ENCODE results near the gene ARHGAP44. TPM values are rescaled to one million over a fixed set of nuclear protein-coding genes. Genes with fewer than 3 reads are reported as not detected.

ARHGAP44 gene
- total and polyA plus RNA-seq, 2 of the 4 experiments (the other 2 are of a cell fraction), result 0.54 to 1.0 TPM

DNA sequence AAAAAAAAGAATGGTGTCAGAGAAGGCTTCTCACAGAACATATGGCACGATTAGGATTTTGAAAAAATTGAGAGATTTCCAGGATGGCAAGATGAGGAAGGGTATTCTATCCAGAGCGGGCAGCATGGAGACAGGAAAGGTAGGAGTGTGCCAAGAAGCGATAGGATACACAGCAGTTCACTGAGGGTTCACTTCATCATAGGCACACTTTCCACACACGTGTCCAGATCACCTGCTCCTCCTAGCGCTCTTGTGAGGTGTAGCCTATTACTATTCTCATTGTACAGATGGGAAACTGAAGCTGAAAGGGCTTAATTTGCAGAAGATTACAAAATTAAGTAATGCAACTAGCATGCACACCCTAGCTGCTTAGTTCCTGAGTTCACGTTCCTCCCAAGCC lies 234.7 kb downstream of the ARHGAP44 start:
- Histone ChIP-seq H3K27ac (ENCODE audit: insufficient read depth, low read length) (no peak overlapping the region), H4K8ac (ENCODE audit: low read depth in 2 of 2, low read length in 2 of 2) (no peak overlapping the region), H3K4me1 (ENCODE audit: control insufficient read depth, insufficient read depth, low read length) (no peaks in the 10 kb centered on the region), H3K18ac (ENCODE audit: low read depth, low read length) (no peak overlapping the region), H3K9me1 (ENCODE audit: insufficient read depth, low read length) (peaks cover 4% of the 10 kb centered on the region; the same call in 1 of the 2 replicates), H3K14ac (replicated peaks; ENCODE audit: low read depth, low read length) (no peak overlapping the region), H3K56ac (ENCODE audit: extremely low read depth, insufficient read depth, low read length) (no peak overlapping the region), H3K4me2 (ENCODE audit: low read depth, low read length) (peak overlapping the region; percentile 33; the same call in 1 of the 2 replicates), H2AFZ (replicated peaks; ENCODE audit: low read length, poor library complexity) (no peak overlapping the region), H4K20me1 (ENCODE audit: insufficient read depth, low read length) (no peaks in the 10 kb centered on the region), H3K79me1 (ENCODE audit: low read depth in 1 of 2, low read length in 2 of 2) (no peaks in the 10 kb centered on the region), H2AK9ac (replicated peaks; ENCODE audit: low read depth, low read length, poor library complexity) (no peak overlapping the region), H3K9ac (ENCODE audit: low read depth, low read length) (no peak overlapping the region), H3K9me3 (ENCODE audit: control insufficient read depth, insufficient read depth, low read length) (no peaks in the 10 kb centered on the region), H3K23ac (ENCODE audit: low read depth, low read length) (no peak overlapping the region), H4K5ac (ENCODE audit: low read depth, low read length) (no peak overlapping the region), H2BK5ac (ENCODE audit: low read depth, low read length, poor library complexity, severe bottlenecking) (no peak overlapping the region), H2AK5ac (ENCODE audit: low read depth, low read length) (no peak overlapping the region), H3K27me3 (ENCODE audit: control insufficient read depth, insufficient read depth, low read length) (peaks cover 2% of the 10 kb centered on the region; the same call in 1 of the 2 replicates), H4K91ac (ENCODE audit: insufficient read depth, low read depth, low read length) (no peak overlapping the region), H2BK20ac (ENCODE audit: low read depth, low read length) (no peak overlapping the region), H2BK15ac (ENCODE audit: low read depth, low read length) (no peak overlapping the region), H3K36me3 (ENCODE audit: control insufficient read depth, insufficient read depth, low read length) (no peaks in the 10 kb centered on the region), H2BK120ac (ENCODE audit: low read depth, low read length) (no peak overlapping the region), H3K4me3 (ENCODE audit: insufficient read depth, low read depth, low read length) (no peak overlapping the region), H3K4ac (ENCODE audit: low read depth, low read length) (no peak overlapping the region)
- dilution Hi-C loops (cut with HindIII; ENCODE audit: low sequenced_read_pairs, unreplicated experiment), result no loop called here
- no peak for DNase-seq
- in situ Hi-C loops (cut with MboI; ENCODE audit: low sequenced_read_pairs), result loop anchor here (25.0 kb wide), 1 partner anchor 512 kb away; no protein-coding TSS in a partner anchor
- BruUV-seq (replicated peaks), result no TSS peak
- intact Hi-C loops (cut with micrococcal nuclease), result no loop called here
- WGBS, 2 experiments (ENCODE audit: extremely low coverage in 2 of 2, insufficient read length in 1 of 2), result 67% methylated on average over 1 of the region's 6 CpGs; no CpG with 5 or more reads in 1 of the 2 experiments
- POLR2A ChIA-PET (ENCODE audit: unreplicated experiment), result no interaction called here
- ATAC-seq (ENCODE audit: low read depth), result no peak
- CTCF ChIA-PET, result interaction anchor here (0.7 kb wide), 1 partner anchor 1294 kb away, joined by 3 read pairs; no protein-coding TSS in a partner anchor
- TF ChIP-seq POLR2A (IDR thresholded peaks at IDR 0.05; ENCODE audit: low read depth, low read length) (no peak), MAZ (IDR thresholded peaks at IDR 0.05; ENCODE audit: borderline replicate concordance, low read depth, low read length) (no peak), RCOR1 (IDR thresholded peaks at IDR 0.05; ENCODE audit: insufficient replicate concordance, low read length) (no peak)

All from IMR-90 (cell line).